Activated T-cell treated with anti-CD3 and anti-CD28 coated beads, Interleukin-2, amount 50 U/mL, for 72 hours (primary cell): Measurements from ENCODE around the gene RXRG. TPM values are rescaled to one million over a fixed set of nuclear protein-coding genes. Genes with fewer than 3 reads are reported as not detected.
"Not testable (repeated sequence)": the region's sequence is repeated elsewhere in the genome, so short reads cannot be mapped to it uniquely, and the experiment has no call there.

Source experiments
- ATAC-seq, 2 donors: fragments of 150-1000 bp; cut with Tn5 transposase; replicated peaks in 1 of 2; 2 replicates each; pipeline ENCODE4 v1.10.0; 2021; ENCODE audit warnings: moderate library complexity in 2 of 2, mild to moderate bottlenecking in 1 of 2
- DNase-seq, 2 donors: peaks; one replicate each; pipeline ENCODE4 v3.0.0; 2021 to 2022; ENCODE audit warnings: mixed read lengths in 1 of 2
- H3K27ac Mint-ChIP-seq: one replicate; pipeline ENCODE4 v1.8.0; 2022; ENCODE audit warnings: mild to moderate bottlenecking, moderate library complexity, mixed read lengths
- H3K27me3 Mint-ChIP-seq: one replicate; pipeline ENCODE4 v1.8.0; 2022; ENCODE audit warnings: low read depth, mixed read lengths
- H3K36me3 Mint-ChIP-seq, 2 donors: one replicate each; pipeline ENCODE4 v1.8.0; 2022; ENCODE audit warnings: mixed read lengths in 2 of 2, mild to moderate bottlenecking in 1 of 2; ENCODE audit not compliant: insufficient read depth in 2 of 2
- H3K4me1 Mint-ChIP-seq: one replicate; pipeline ENCODE4 v1.8.0; 2022; ENCODE audit warnings: low read depth, mixed read lengths
- H3K4me3 Mint-ChIP-seq, 2 donors: one replicate each; pipeline ENCODE4 v1.8.0; 2022; ENCODE audit warnings: mild to moderate bottlenecking in 2 of 2, mixed read lengths in 2 of 2, moderate library complexity in 2 of 2
- H3K9me3 Mint-ChIP-seq, 2 donors: one replicate each; pipeline ENCODE4 v1.8.0; 2022; ENCODE audit warnings: mixed read lengths in 2 of 2
- total RNA-seq, 2 donors: library from RNA; stranded (reverse); gene quantifications; one replicate each; pipeline ENCODE4 v1.2.3, GENCODE V29; 2022

RXRG gene
- total RNA-seq, 2 donors from 2014 or later = not detected

DNA sequence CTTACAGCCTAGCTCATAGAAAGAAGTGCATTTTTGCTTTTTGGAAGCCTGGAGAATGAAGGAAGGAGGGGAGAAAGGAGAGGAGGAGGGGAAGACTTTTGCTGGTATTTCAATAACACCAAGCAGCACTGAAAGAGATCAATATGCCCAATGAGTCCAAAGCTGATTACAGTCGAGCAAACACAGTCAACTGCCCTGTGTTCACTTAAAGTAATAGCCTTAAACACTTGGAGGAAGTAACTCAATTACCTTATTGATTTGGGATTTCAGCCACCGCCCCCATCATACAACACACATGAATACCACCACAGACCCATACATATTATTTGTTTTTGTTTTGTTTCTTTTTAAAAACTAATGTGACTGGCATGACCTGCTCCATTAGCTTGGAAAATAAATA is 23.3 kb upstream of the RXRG start:
- peaks cover 16% of the 10 kb centered on the region for H3K27me3 Mint-ChIP-seq
- no peak overlapping the region for H3K27ac Mint-ChIP-seq
- H3K9me3 Mint-ChIP-seq = no peaks in the 10 kb centered on the region
- no peak overlapping the region for H3K4me3 Mint-ChIP-seq
- DNase-seq (no peak), ATAC-seq (no peak)
- no peaks in the 10 kb centered on the region for H3K36me3 Mint-ChIP-seq
- H3K4me1 Mint-ChIP-seq = no peaks in the 10 kb centered on the region

DNA sequence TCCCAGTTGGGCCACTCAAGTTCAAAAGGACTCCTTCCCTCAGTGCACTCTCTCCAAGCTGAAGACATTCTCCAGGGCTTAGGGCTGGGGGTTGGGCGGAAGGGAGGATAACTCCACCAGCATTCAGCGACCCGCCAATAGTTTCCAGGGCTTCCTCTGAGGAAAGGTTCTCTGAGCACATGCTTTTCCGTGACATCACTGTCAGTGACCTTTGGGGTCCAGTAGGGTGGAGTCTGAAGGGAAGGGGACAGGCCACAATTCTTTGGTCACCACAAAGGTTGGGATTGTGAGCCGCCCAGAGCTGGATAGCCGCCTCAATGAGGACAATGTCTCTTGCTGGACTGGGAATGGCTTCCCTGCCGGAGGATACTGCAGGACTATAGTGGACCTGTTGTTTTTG is 22.8 kb upstream of the RXRG start:
- Mint-ChIP-seq H3K4me3 (no peak overlapping the region), H3K27ac (no peak overlapping the region), H3K9me3 (no peaks in the 10 kb centered on the region), H3K36me3 (no peaks in the 10 kb centered on the region), H3K4me1 (no peaks in the 10 kb centered on the region), H3K27me3 (peaks cover 16% of the 10 kb centered on the region)
- no peak for ATAC-seq
- no peak for DNase-seq

DNA sequence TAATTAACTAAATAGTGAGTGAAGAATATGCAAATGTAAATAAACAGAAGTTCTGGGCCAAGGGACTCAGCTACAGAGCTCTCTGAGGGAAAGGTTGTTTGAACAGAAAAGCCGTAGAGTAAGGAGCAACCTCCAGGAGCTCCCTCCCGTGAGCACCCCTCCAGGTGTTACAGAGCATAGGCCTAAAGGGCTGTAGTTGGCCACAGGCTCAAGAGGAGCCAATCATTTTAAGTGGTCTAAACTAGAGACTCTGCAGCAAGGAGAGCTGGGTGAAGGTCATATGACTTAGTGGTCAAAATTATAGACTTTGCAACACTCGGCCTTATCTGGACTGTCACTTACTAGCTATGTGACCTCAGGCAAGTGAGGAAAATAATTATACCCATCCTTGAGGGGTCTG is 19.1 kb upstream of the RXRG start:
- H3K36me3 Mint-ChIP-seq = no peaks in the 10 kb centered on the region
- H3K9me3 Mint-ChIP-seq = no peaks in the 10 kb centered on the region
- no peak overlapping the region for H3K4me3 Mint-ChIP-seq
- peaks cover 8% of the 10 kb centered on the region for H3K27me3 Mint-ChIP-seq
- ATAC-seq = no peak
- H3K4me1 Mint-ChIP-seq = no peaks in the 10 kb centered on the region
- H3K27ac Mint-ChIP-seq = no peak overlapping the region
- no peak for DNase-seq

DNA sequence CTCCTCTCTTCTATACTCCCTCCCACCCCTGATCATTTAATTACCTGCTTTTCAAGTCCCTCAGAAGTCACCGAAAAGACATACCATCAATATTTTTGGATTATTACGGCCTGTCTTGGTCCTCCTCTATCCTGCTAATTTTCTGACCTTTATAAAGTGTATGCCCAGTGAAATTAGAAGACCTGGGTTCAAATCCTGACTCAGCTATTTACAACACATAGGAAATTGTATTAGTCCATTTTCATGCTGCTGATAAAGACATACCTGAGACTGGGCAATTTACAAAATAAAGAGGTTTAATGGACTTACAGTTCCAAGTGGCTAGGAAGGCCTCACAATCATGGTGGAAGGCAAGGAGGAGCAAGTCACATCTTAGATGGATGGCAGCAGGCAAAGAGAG is 14.8 kb upstream of the RXRG start:
- H3K36me3 Mint-ChIP-seq, ATAC-seq, H3K9me3 Mint-ChIP-seq, H3K4me1 Mint-ChIP-seq, DNase-seq, H3K4me3 Mint-ChIP-seq, H3K27ac Mint-ChIP-seq: not testable (repeated sequence)
- H3K27me3 Mint-ChIP-seq = peaks cover 26% of the 10 kb centered on the region

GRCh38 chr1:165456861-165457260 is 11.9 kb upstream of the RXRG start:
- Mint-ChIP-seq H3K27me3 (peaks cover 26% of the 10 kb centered on the region), H3K4me1 (no peaks in the 10 kb centered on the region), H3K36me3 (no peaks in the 10 kb centered on the region), H3K27ac (no peak overlapping the region), H3K9me3 (no peaks in the 10 kb centered on the region), H3K4me3 (no peak overlapping the region)
- ATAC-seq (no peak), DNase-seq (no peak)

GRCh38 chr1:165456114-165456513 is 11.2 kb upstream of the RXRG start:
- DNase-seq (no peak), ATAC-seq (no peak)
- Mint-ChIP-seq H3K4me3 (no peak overlapping the region), H3K27ac (no peak overlapping the region), H3K9me3 (no peaks in the 10 kb centered on the region), H3K27me3 (peaks cover 26% of the 10 kb centered on the region), H3K4me1 (no peaks in the 10 kb centered on the region), H3K36me3 (no peaks in the 10 kb centered on the region)

DNA sequence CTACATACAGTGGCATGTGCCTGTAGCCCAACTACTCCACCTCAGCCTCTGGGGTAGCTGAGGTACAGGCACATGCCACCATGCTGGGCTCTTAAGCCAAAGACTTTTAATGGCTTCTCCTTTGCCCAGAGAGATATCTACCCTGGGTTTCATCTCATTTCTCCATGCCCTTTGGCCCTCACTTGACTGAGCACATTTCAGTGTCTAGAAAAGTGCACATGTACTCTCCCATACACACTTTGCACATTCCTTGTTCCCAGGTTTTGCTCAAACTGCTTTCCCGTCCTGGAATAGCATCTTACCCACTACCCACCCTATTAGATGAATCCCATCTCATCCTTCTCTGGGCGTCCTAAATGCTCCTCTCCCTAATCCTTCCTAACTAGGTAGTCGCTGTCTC is 10.2 kb upstream of the RXRG start:
- Mint-ChIP-seq H3K36me3 (no peaks in the 10 kb centered on the region), H3K4me3 (no peak overlapping the region), H3K27me3 (peaks cover 26% of the 10 kb centered on the region), H3K9me3 (no peaks in the 10 kb centered on the region), H3K4me1 (no peaks in the 10 kb centered on the region), H3K27ac (no peak overlapping the region)
- ATAC-seq (no peak), DNase-seq (no peak)

DNA sequence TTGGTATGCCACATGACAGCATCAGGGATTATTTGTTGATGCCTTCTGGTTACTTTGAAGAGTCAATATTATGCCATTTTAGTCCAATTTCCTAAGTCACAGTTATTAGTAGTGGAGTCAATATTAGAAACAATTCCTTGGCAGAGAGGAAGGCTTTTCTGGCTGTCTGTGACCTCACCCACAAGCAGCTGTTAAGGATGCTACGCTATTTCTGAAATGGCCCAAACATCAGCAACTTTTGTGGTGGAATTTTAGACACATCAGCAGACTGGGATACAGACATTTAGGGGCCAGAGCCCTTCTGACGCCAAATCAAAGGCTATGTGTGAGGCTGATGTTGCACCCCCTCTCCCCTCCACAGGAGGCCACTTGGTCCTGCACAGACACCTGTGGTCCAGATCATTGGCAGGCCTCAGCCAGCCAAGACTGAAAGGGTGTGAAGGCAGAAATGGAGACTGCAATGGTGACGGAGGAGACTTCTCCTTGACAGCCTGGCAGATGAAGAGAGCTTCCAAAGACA is 9.2 kb upstream of the RXRG start:
- Mint-ChIP-seq H3K27me3 (peaks cover 26% of the 10 kb centered on the region), H3K4me3 (no peak overlapping the region), H3K9me3 (no peaks in the 10 kb centered on the region), H3K4me1 (no peaks in the 10 kb centered on the region), H3K27ac (no peak overlapping the region), H3K36me3 (no peaks in the 10 kb centered on the region)
- ATAC-seq (no peak), DNase-seq (no peak)

GRCh38 chr1:165452336-165453130 is 7.6 kb upstream of the RXRG start:
- Mint-ChIP-seq H3K36me3 (no peaks in the 10 kb centered on the region), H3K4me1 (no peaks in the 10 kb centered on the region), H3K27ac (no peak overlapping the region), H3K9me3 (no peaks in the 10 kb centered on the region), H3K27me3 (peaks cover 19% of the 10 kb centered on the region), H3K4me3 (no peak overlapping the region)
- no peak for ATAC-seq
- no peak for DNase-seq

DNA sequence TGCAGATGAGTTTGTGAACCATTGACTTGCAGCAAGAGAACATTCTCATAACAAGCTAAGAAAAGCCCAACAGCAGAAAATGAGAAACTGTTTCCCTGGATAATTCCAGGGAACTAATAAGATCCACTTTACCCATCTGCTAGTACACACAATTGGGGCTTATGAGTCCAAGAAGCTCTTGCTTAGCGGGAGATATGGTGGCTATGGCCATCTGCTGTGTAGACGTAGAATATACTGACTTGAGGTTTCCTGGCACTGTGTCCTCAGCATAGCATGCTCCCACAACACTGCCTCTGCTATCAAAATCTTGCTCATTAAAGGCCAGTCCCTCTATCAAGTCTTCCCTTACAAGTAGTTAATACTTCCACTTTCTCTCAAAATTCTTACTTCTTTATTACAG is 6.8 kb upstream of the RXRG start:
- H3K36me3 Mint-ChIP-seq = no peaks in the 10 kb centered on the region
- H3K4me1 Mint-ChIP-seq = no peaks in the 10 kb centered on the region
- H3K4me3 Mint-ChIP-seq = no peak overlapping the region
- H3K9me3 Mint-ChIP-seq = no peaks in the 10 kb centered on the region
- no peak for DNase-seq
- no peak overlapping the region for H3K27ac Mint-ChIP-seq
- no peak for ATAC-seq
- H3K27me3 Mint-ChIP-seq = peaks cover 16% of the 10 kb centered on the region

DNA sequence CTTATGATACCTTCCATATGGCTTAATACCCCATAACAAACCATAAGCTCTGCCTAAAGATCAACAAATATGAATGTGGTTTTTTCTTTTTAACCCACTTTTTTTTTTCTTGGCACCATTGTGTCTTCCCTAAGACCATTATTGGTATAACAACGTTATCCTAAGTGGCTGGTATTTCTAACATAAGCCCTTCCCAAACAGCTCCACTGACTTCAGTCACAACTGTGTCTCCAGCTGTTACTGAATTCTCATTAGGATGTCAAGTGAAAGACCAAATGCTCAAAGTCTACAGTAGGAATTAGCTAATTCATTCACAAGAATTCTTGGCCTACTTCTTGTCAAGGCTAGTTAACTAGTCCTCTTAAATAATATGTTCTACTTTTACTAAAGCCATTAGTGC is 4.2 kb upstream of the RXRG start:
- Mint-ChIP-seq H3K9me3 (no peaks in the 10 kb centered on the region), H3K36me3 (no peaks in the 10 kb centered on the region), H3K4me3 (no peak overlapping the region), H3K27me3 (no peaks in the 10 kb centered on the region), H3K27ac (no peak overlapping the region), H3K4me1 (no peaks in the 10 kb centered on the region)
- ATAC-seq = no peak
- no peak for DNase-seq

DNA sequence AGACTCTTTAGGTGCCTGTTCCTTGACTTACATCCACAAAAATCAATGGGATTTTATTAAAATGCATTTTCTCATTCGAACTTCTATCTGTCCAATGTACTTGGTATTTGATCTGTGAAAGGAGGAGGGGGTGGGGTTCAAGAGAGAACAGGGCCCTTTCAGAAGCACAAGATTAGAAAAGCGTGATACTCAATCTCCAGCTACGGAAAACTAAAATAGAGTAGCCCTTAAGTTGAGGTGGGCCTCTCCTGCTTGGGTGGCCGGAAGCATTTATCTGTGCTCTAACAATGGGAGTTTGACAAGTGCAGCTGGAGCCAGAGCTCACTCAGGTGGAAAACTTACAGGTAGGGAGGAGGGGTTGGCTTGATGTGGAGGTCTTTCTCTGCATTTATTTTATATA is 462 bp upstream of the RXRG start:
- peaks cover 5% of the 10 kb centered on the region for H3K4me1 Mint-ChIP-seq
- H3K27ac Mint-ChIP-seq = no peak overlapping the region
- ATAC-seq (no peak), DNase-seq (no peak)
- no peaks in the 10 kb centered on the region for H3K9me3 Mint-ChIP-seq
- H3K4me3 Mint-ChIP-seq = no peak overlapping the region
- H3K36me3 Mint-ChIP-seq = no peaks in the 10 kb centered on the region
- H3K27me3 Mint-ChIP-seq = peaks cover 16% of the 10 kb centered on the region

DNA sequence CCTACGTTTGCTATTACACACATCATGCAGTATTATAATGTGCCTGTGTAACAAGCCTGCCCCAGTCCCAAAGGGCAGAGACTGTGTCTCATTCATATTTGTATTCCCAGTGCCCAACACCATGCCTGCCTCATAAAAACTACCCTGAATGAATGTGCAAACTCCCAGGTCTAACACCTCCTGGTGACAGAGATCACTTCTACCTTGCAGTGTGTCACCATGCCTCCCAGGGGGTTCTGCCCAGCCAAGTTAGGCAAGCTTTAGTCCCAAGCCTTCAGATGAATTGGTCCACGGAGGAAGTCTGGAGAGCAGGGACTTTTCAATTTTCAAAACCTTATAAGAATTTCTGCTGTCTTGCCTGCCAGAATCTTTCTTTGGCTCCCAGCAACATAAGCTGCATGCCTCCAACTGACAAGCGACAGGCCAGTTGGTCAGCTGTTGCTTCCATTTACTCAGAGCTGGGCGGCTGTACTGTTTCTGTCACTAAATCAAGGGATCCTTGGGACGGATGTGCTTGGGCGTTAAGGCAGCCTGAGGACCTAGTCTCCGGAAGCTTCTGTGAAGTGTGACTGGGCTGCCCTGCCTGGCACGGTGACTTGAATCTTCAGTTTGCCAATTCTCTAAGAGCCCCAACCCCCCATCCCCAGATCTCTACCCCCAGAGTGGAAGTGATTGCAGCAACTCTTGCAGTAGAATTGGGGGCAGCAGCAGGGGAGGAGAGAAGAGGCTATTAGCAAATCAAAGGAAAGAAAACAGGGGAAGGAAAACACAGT is 1.2 kb downstream of the RXRG start:
- no peak for DNase-seq
- Mint-ChIP-seq H3K9me3 (no peaks in the 10 kb centered on the region), H3K4me1 (peaks cover 5% of the 10 kb centered on the region), H3K27ac (no peak overlapping the region), H3K27me3 (peaks cover 26% of the 10 kb centered on the region), H3K4me3 (peak overlapping the region in 1 of 2 donors; percentile 43), H3K36me3 (no peaks in the 10 kb centered on the region)
- peak in 1 of 2 donors; percentile 43 for ATAC-seq
